Astrocyte (in vitro differentiated cells and primary cell): ENCODE data around the gene ENOX1.

Experiments
- EZH2 ChIP-seq: IDR thresholded peaks from 2 replicates; pipeline ENCODE4 v1.6.1; 2012; ENCODE audit warnings: mild to moderate bottlenecking, low read length, inconsistent platforms; ENCODE audit not compliant: insufficient read depth
- TF ChIP-seq, protein P1 (sequence below): IDR thresholded peaks from 2 replicates; pipeline ENCODE4 v1.5.1; 2011; ENCODE audit warnings: low read depth, mild to moderate bottlenecking, inconsistent platforms, low read length, moderate library complexity; ENCODE audit not compliant: insufficient read depth

- no peak for TF ChIP-seq EZH2
- TF ChIP-seq, protein P1, sequence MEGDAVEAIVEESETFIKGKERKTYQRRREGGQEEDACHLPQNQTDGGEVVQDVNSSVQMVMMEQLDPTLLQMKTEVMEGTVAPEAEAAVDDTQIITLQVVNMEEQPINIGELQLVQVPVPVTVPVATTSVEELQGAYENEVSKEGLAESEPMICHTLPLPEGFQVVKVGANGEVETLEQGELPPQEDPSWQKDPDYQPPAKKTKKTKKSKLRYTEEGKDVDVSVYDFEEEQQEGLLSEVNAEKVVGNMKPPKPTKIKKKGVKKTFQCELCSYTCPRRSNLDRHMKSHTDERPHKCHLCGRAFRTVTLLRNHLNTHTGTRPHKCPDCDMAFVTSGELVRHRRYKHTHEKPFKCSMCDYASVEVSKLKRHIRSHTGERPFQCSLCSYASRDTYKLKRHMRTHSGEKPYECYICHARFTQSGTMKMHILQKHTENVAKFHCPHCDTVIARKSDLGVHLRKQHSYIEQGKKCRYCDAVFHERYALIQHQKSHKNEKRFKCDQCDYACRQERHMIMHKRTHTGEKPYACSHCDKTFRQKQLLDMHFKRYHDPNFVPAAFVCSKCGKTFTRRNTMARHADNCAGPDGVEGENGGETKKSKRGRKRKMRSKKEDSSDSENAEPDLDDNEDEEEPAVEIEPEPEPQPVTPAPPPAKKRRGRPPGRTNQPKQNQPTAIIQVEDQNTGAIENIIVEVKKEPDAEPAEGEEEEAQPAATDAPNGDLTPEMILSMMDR, result no peak
These were observed 266.4 kb downstream of the ENOX1 start for GRCh38 chr13:43520351-43520750.
